Measurements from ENCODE around the gene SRSF11. TPM values are rescaled to one million over a fixed set of nuclear protein-coding genes. Genes with fewer than 3 reads are reported as not detected.
"Not testable (repeated sequence)": the region's sequence is repeated elsewhere in the genome, so short reads cannot be mapped to it uniquely, and the experiment has no call there.

Gene SRSF11
- total RNA-seq, 1 donor from 2014 or later: 281 TPM

GRCh38 chr1:70190180-70190579, 31.0 kb upstream of the SRSF11 start:
- Mint-ChIP-seq H3K36me3 (peaks cover 3% of the 10 kb centered on the region), H3K4me1 (no peaks in the 10 kb centered on the region), H3K9me3 (no peaks in the 10 kb centered on the region), H3K27ac (no peak overlapping the region), H3K4me3 (no peak overlapping the region), H3K27me3 (ENCODE audit: insufficient read depth, low read depth) (no peaks in the 10 kb centered on the region)
- Histone ChIP-seq H3K4me3 (no peak overlapping the region), H3K36me3 (no peaks in the 10 kb centered on the region), H3K4me2 (no peak overlapping the region), H3K4me1 (no peaks in the 10 kb centered on the region), H3K27ac (no peak overlapping the region), H3K79me2 (ENCODE audit: low read depth) (peaks cover 50% of the 10 kb centered on the region), H2AFZ (replicated peaks) (no peak overlapping the region), H4K20me1 (ENCODE audit: low read depth) (peaks cover 11% of the 10 kb centered on the region), H3K9me3 (ENCODE audit: low read depth) (no peaks in the 10 kb centered on the region), H3F3A (ENCODE audit: low read depth) (no peaks in the 10 kb centered on the region), H3K9ac (no peak overlapping the region), H3K27me3 (no peaks in the 10 kb centered on the region)
- no peak for TF ChIP-seq EZH2 (IDR thresholded peaks at IDR 0.05)
- DNase-seq (ENCODE audit: low spot score): no peak

GRCh38 chr1:70192446-70192845, 28.7 kb upstream of the SRSF11 start:
- not testable (repeated sequence) for H3K4me3 Mint-ChIP-seq; H3K4me2 ChIP-seq; DNase-seq (ENCODE audit: low spot score); H3K9me3 ChIP-seq (ENCODE audit: low read depth); H2AFZ ChIP-seq (replicated peaks); H3F3A ChIP-seq (ENCODE audit: low read depth); H3K36me3 ChIP-seq; H3K4me3 ChIP-seq; H3K36me3 Mint-ChIP-seq; H3K4me1 ChIP-seq; H3K4me1 Mint-ChIP-seq; H3K27me3 ChIP-seq; H3K27ac ChIP-seq; H3K27me3 Mint-ChIP-seq (ENCODE audit: insufficient read depth, low read depth); H3K27ac Mint-ChIP-seq; H3K9me3 Mint-ChIP-seq; H3K9ac ChIP-seq
- Histone ChIP-seq H3K79me2 (ENCODE audit: low read depth) (peaks cover 71% of the 10 kb centered on the region), H4K20me1 (ENCODE audit: low read depth) (peaks cover 18% of the 10 kb centered on the region)

- Histone ChIP-seq H3K36me3 (no peaks in the 10 kb centered on the region), H3K27me3 (no peaks in the 10 kb centered on the region), H2AFZ (replicated peaks) (no peak overlapping the region), H3F3A (ENCODE audit: low read depth) (no peaks in the 10 kb centered on the region), H3K4me1 (no peaks in the 10 kb centered on the region), H3K27ac (no peak overlapping the region), H3K79me2 (ENCODE audit: low read depth) (peaks cover 86% of the 10 kb centered on the region), H3K4me2 (no peak overlapping the region), H3K4me3 (no peak overlapping the region), H3K9me3 (ENCODE audit: low read depth) (no peaks in the 10 kb centered on the region), H4K20me1 (ENCODE audit: low read depth) (peaks cover 18% of the 10 kb centered on the region), H3K9ac (no peak overlapping the region)
- Mint-ChIP-seq H3K36me3 (peaks cover 2% of the 10 kb centered on the region), H3K27ac (no peak overlapping the region), H3K4me3 (no peak overlapping the region), H3K4me1 (no peaks in the 10 kb centered on the region), H3K9me3 (no peaks in the 10 kb centered on the region), H3K27me3 (ENCODE audit: insufficient read depth, low read depth) (no peaks in the 10 kb centered on the region)
- no peak for DNase-seq (ENCODE audit: low spot score)
- TF ChIP-seq EZH2phosphoT487 (IDR thresholded peaks at IDR 0.05) (no peak), EZH2 (IDR thresholded peaks at IDR 0.05) (no peak), CTCF (IDR thresholded peaks at IDR 0.05) (no peak)
Measured at GRCh38 chr1:70194601-70195000, 26.6 kb upstream of the SRSF11 start.

- peaks cover 2% of the 10 kb centered on the region for H3K36me3 Mint-ChIP-seq
- H3K79me2 ChIP-seq (ENCODE audit: low read depth): peaks cover 93% of the 10 kb centered on the region
- H3K9ac ChIP-seq: no peak overlapping the region
- no peak overlapping the region for H2AFZ ChIP-seq (replicated peaks)
- H3K4me2 ChIP-seq: no peak overlapping the region
- no peak for DNase-seq (ENCODE audit: low spot score)
- H3K27me3 Mint-ChIP-seq (ENCODE audit: insufficient read depth, low read depth): no peaks in the 10 kb centered on the region
- H3K27ac Mint-ChIP-seq: no peak overlapping the region
- no peaks in the 10 kb centered on the region for H3K4me1 Mint-ChIP-seq
- no peaks in the 10 kb centered on the region for H3K9me3 Mint-ChIP-seq
- no peaks in the 10 kb centered on the region for H3K9me3 ChIP-seq (ENCODE audit: low read depth)
- H3K4me3 ChIP-seq: no peak overlapping the region
- no peaks in the 10 kb centered on the region for H3K36me3 ChIP-seq
- no peaks in the 10 kb centered on the region for H3K4me1 ChIP-seq
- no peak overlapping the region for H3K27ac ChIP-seq
- no peak for TF ChIP-seq CTCF (IDR thresholded peaks at IDR 0.05)
- TF ChIP-seq EZH2phosphoT487 (IDR thresholded peaks at IDR 0.05): no peak
- H3K27me3 ChIP-seq: no peaks in the 10 kb centered on the region
- no peaks in the 10 kb centered on the region for H3F3A ChIP-seq (ENCODE audit: low read depth)
- H3K4me3 Mint-ChIP-seq: no peak overlapping the region
- H4K20me1 ChIP-seq (ENCODE audit: low read depth): peaks cover 13% of the 10 kb centered on the region
Measured at GRCh38 chr1:70195342-70195741, 25.8 kb upstream of the SRSF11 start.

Data from neural progenitor cell (in vitro differentiated cells).